Colonic mucosa (tissue), 4 donors: Measurements from ENCODE around the gene OGFR. TPM values are rescaled to one million over a fixed set of nuclear protein-coding genes. Genes with fewer than 3 reads are reported as not detected.

Experiments used
- DNase-seq: peaks from one replicate; pipeline ENCODE4 v3.0.0-alpha.2; 2020
- H3K27ac ChIP-seq: fragments of 200-600 bp; one replicate; pipeline ENCODE4 v1.8.0; 2021
- H3K27me3 ChIP-seq: fragments of 200-600 bp; one replicate; pipeline ENCODE4 v1.8.0; 2021
- H3K36me3 ChIP-seq: fragments of 200-600 bp; one replicate; pipeline ENCODE4 v1.8.0; 2021
- H3K4me1 ChIP-seq: fragments of 200-600 bp; one replicate; pipeline ENCODE4 v1.8.0; 2021; ENCODE audit warnings: mild to moderate bottlenecking
- H3K4me3 ChIP-seq: fragments of 200-600 bp; one replicate; pipeline ENCODE4 v1.8.0; 2021
- H3K9ac ChIP-seq, 2 donors: one replicate each; pipeline ENCODE4 v1.7.0; 2013; ENCODE audit warnings: control low read depth in 2 of 2, low read depth in 2 of 2, low read length in 2 of 2
- H3K9me3 ChIP-seq: fragments of 200-600 bp; one replicate; pipeline ENCODE4 v1.8.0; 2021
- CTCF ChIP-seq: fragments of 200-600 bp; IDR thresholded peaks from one replicate; pipeline ENCODE4 v1.8.0; 2022; ENCODE audit warnings: antibody characterized with exemption, mild to moderate bottlenecking
- intact Hi-C: fragments of 100-400 bp; cut with DNase I; formaldehyde crosslinking; loops from one replicate; pipeline ENCODE4 v1.14.1; 2022
- total RNA-seq, 2 donors: library from RNA; stranded (reverse); fragmentation: NEBNext Ultra II Directional in 1 of 2; extraction: Animal tissue kit (Norgen Biotek cat#: 25700) in 1 of 2; gene quantifications; one replicate each; pipeline ENCODE4 v1.2.1, GENCODE V29; 2021
- donor health status: healthy.
- donor health status: DM: no; HTN: no; CAD: no.
- donor health status: DM: no; HTN: no; CAD: no.

OGFR gene
- total RNA-seq, 2 donors from 2014 or later = 36.3 to 36.8 TPM

- DNase-seq = no peak
These were observed 27.2 kb upstream of the OGFR start for GRCh38 chr20:62777528-62777830.

GRCh38 chr20:62778058-62778457 is 26.6 kb upstream of the OGFR start:
- intact Hi-C loops = no loop called here
- no peaks in the 10 kb centered on the region for H3K9me3 ChIP-seq
- no peak overlapping the region for H3K27ac ChIP-seq
- no peak overlapping the region for H3K9ac ChIP-seq
- no peak overlapping the region for H3K4me3 ChIP-seq
- no peaks in the 10 kb centered on the region for H3K4me1 ChIP-seq
- DNase-seq = no peak
- no peak for TF ChIP-seq CTCF
- H3K36me3 ChIP-seq = no peaks in the 10 kb centered on the region
- no peaks in the 10 kb centered on the region for H3K27me3 ChIP-seq

More at GRCh38 chr20:62777528-62777830, 27.2 kb upstream of the OGFR start:
- no peak for TF ChIP-seq CTCF
- Histone ChIP-seq H3K9ac (no peak overlapping the region), H3K9me3 (no peaks in the 10 kb centered on the region), H3K4me1 (no peaks in the 10 kb centered on the region), H3K36me3 (no peaks in the 10 kb centered on the region), H3K4me3 (no peak overlapping the region), H3K27me3 (no peaks in the 10 kb centered on the region), H3K27ac (no peak overlapping the region)
- intact Hi-C loops = no loop called here

DNA sequence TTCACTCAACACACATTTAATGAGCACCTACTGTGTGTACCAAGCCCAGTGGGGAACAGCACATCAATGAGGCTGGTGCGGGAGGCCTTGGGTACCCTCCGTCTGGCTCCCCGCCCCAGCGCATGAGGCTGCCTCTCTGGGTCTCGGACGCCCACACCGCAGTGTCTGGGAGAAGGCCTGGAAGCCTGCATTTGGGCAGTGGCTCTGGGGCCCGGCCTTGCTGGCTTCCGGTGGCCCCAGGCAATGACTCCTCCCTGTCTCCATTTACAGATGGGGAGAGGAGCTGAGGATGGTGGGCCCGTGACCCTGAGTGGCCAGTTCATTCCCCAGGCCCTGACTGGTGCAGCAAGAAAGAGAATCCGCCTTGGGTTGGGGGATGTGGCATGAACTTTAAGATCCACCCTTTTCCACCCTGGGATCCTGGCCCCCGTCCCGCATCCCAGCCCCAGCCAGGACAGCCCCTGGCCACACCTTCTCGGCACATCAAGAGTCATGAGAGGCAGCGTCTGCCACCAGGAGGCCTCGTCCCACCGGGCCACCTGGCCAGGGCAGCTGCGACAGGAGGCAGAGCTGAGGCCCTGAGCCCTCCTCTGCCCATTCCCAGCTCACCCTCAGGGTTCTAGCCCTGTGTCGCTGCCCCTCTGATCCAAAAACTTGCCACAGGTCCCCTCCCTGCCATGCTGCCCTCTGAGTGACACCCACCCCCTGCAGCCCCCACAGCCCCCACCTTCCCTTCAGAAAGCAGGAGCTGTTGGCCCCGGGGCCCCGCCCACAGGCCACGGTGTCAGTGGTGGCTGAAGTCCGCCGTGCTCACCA is 25.8 kb upstream of the OGFR start:
- Histone ChIP-seq H3K27me3 (no peaks in the 10 kb centered on the region), H3K4me3 (no peak overlapping the region), H3K4me1 (no peaks in the 10 kb centered on the region), H3K27ac (no peak overlapping the region), H3K9me3 (no peaks in the 10 kb centered on the region), H3K36me3 (no peaks in the 10 kb centered on the region), H3K9ac (no peak overlapping the region)
- intact Hi-C loops = no loop called here
- TF ChIP-seq CTCF = no peak
- DNase-seq = no peak

DNA sequence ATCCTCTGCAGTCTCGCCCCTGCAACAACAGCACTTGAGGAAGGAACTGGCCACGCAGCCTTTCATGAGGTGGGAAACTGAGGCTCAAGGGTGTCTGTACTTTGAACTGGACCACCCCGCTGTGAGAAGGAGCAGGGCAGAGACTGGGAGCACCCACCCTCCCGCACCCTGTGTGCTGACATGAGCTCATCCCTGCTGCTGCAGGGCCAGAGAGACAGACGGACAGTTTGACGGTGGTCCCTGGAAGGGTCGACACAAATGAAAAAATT is 25.3 kb upstream of the OGFR start:
- Histone ChIP-seq H3K9ac (no peak overlapping the region), H3K4me3 (no peak overlapping the region), H3K4me1 (no peaks in the 10 kb centered on the region), H3K27ac (no peak overlapping the region), H3K9me3 (no peaks in the 10 kb centered on the region), H3K27me3 (no peaks in the 10 kb centered on the region), H3K36me3 (no peaks in the 10 kb centered on the region)
- intact Hi-C loops = no loop called here
- DNase-seq = no peak
- no peak for TF ChIP-seq CTCF

- Histone ChIP-seq H3K9ac (no peak overlapping the region), H3K9me3 (no peaks in the 10 kb centered on the region), H3K27me3 (no peaks in the 10 kb centered on the region), H3K4me3 (no peak overlapping the region), H3K27ac (no peak overlapping the region), H3K36me3 (no peaks in the 10 kb centered on the region), H3K4me1 (no peaks in the 10 kb centered on the region)
- TF ChIP-seq CTCF = no peak
- DNase-seq = no peak
- intact Hi-C loops = no loop called here
These were observed 24.4 kb upstream of the OGFR start for GRCh38 chr20:62780204-62780603.
